G401.6 (cell line): ENCODE data around the gene SLC25A25.
"Not testable (repeated sequence)": the region's sequence is repeated elsewhere in the genome, so short reads cannot be mapped to it uniquely, and the experiment has no call there.

Experiments used
- FAIRE-seq: peaks from 2 replicates; lab custom pipeline; 2012; peaks lifted over from hg19 to GRCh38; lab: Jason Lieb, UNC

SLC25A25 gene

DNA sequence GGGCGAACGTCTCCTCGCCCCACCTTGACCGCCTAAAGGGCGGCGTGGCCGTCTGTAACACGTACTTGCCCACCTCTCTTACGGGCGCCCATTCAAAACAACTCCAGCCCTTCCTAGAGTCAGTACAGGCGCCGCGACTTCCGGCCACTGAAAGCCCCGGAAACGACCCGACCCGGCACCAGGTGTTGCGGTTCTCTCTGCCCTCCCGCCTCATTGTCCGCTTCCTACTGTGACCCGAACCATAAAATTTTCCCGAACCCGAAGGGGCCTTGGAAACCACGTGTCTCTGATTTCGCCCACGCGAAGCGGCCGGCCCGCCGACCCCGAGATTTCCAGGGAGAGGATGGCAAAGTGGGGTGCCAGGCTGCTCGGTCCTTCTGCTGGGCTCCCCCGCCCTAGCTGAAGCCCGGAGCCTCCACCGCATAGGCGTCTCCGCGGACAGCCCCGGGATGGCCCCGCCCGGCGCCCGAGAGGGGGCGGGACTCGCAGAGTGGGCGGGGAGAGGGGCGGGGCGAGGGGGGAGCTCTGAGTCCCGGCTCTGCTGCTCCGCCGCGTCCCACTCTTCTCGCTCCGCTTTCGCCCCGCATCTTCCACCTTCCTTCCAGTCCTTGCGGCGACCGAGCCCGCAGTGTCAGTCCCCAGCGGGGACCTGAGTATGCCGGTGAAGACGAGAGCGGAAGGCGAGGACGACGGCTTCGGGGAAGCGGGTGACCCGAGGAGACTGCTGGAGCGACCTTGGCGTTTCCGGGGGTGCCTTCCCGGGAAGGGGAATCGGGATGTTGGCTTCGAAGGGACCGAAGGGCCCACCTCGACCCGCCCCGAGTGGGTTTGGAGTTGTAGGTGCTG, 60.2 kb downstream of the SLC25A25 start:
- no peak for FAIRE-seq

DNA sequence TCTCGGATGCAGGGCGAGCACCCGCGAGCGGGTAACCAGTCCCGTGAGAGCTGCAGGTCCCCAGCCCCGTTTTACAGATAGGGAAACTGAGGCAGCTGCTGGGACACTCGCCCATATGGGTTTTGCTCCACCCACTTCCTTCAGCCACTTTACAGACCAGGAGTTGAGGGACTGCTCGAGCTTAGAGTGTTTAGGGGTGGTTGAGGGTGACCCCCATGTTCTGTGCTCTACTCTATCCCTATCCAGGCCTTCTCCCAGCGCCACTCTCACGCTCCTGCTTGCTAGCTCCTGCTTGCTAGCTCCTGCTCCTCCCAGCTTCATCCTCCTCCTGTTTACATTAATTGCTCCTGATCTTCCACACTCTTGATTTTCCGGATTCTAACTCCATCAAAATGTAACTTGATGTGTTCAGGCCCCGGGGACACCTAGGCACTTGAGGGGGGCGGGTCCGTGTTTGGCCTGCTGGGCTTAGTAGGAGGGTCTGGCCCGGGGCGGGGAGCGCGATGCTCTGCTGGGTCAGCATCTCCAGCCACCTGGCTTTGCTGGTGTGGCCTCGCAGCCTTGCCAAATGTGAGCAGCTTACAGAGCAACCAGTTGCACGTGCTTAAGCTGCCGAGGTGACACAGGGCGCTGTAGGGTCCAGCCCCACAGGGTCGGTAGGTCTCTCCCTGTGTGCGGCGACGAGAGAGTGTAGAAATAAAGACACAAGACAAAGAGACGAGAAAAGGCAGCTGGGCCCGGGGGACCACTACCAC, 61.0 kb downstream of the SLC25A25 start:
- no peak for FAIRE-seq

GRCh38 chr9:128129976-128130590, 62.1 kb downstream of the SLC25A25 start:
- not testable (repeated sequence) for FAIRE-seq

DNA sequence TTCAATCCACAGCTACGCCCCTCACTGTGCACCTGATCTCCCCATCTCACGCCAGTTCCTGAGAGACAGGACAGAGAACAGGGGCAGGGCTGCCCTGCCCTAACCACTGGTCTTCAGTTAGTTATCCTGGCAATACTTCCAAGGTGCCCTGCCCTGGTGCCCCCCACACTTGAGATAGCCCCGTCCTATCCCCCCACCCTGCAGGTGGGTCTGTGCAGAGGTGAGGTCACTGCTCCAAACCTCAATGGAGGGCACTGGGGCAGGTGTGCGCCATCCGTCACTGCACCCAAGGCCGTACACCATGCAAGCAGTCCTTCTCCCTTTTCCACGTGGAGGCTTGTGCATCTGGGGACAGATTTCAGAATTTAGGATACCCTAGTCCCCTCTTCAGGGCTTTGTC, 62.6 kb downstream of the SLC25A25 start:
- FAIRE-seq, result not testable (repeated sequence)

GRCh38 chr9:128131346-128131745, 63.3 kb downstream of the SLC25A25 start:
- FAIRE-seq, result not testable (repeated sequence)

GRCh38 chr9:128132139-128132538, 64.1 kb downstream of the SLC25A25 start:
- FAIRE-seq, result not testable (repeated sequence)

DNA sequence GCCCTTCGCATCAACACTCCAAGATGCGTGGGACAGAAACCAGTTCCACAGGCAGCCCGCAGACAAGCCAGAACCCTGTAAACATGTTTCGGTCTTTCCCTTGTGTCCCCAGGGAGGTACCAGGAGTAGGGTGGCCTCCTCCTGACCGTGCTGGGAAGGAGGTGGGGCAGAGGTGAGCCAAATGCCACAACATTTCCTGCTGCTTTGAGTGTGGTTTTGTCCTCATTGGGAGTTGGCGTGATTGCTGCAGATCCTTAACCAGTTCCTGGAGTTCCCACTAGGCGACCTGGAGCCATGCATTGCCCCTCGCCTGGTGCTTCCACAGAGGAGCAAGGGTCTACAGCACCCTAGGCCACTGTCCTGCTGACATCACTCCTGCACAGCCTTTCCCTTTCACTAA, 67.5 kb downstream of the SLC25A25 start:
- not testable (repeated sequence) for FAIRE-seq

DNA sequence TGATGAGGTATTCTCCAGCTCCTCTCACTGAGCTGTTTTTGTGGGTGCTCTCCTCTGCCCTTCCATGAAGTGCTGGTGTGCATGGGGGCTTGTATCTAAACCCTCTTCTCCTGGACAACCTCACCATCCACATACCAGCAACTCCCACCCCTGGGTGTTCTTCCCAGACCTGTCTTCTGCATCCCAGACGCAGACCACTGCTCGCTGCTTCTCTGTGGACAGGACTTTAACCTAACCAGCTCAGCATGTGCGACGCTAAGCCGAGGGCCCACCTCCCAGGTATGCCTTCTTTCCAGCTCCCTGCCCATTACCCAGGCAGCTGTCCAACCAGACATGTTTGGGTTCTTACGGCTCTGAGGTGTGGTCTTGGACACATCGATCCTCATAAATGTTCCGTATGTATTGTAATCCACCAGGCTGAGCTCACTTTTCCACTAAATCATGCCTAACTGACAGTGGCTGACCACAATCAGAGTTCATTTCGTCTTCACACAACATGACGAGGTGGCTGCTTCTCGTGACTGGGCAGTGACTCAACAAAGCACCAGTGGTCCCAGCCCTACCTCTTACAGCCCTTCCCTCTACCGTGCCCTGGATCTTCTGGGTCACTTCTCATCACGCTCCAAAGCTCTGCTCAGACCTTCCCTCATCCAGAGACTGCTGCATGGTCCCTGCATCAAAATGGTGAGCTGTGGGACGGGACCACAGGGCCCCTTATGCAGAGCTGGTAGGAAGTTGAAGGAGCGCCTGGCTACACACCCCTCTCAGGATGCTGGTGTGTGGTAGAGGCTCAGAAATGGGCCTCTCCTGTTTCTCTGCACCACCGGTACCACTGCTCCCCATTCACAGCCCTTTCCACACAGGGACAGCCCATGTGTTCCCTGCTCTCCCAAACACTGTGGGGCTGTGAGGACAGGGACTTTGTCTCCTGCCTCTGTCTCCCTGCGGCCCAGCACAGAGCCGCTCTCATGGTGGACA, 69.1 kb downstream of the SLC25A25 start:
- FAIRE-seq, result no peak

DNA sequence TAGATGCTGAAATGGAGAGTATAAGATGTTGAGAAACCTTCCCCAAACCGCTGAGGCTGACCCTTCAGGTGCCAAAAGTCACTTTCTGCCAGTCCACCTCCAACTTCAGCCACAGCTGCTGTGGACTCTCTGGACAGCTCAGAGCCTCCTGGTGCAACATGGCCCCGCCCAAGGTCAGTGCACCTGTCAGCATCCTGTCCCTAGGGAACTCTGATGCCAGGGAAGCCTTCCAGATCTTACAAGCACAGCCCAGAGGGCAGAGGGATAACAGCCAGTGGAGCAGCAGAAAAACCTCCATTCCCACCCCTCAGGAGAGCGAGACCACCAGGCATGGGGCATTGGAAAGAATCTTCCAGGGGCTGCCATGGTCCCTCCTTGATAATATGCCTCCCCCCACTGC, 70.0 kb downstream of the SLC25A25 start:
- FAIRE-seq, result no peak

GRCh38 chr9:128139621-128140020, 71.6 kb downstream of the SLC25A25 start:
- no peak for FAIRE-seq

GRCh38 chr9:128141604-128142003, 73.6 kb downstream of the SLC25A25 start:
- FAIRE-seq, result no peak

- no peak for FAIRE-seq
Observed at GRCh38 chr9:128142061-128142460, 74.0 kb downstream of the SLC25A25 start.

DNA sequence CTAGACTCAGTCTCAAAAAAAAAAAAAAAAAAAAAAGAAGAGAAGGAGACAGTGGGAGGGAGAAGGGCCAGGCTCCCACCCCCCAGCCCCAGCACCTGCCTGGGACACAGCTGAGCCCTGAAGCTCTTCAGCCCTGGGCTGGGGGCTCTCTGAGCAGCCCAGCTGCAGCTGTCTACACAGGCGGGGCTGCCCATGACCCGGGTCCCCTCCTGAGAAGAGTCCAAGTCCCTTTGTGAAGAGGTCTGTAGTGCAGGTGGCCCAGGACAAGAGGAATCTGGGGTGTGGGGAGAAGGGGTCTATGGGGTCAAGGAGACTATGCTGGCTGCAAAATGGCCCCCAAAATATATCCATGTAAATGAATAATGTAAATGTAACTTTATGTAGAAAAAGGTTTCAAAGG, 74.6 kb downstream of the SLC25A25 start:
- FAIRE-seq, result no peak

GRCh38 chr9:128143525-128144238, 75.7 kb downstream of the SLC25A25 start:
- no peak for FAIRE-seq

GRCh38 chr9:128144239-128145181, 76.5 kb downstream of the SLC25A25 start:
- no peak for FAIRE-seq

- FAIRE-seq, result no peak
Observed at GRCh38 chr9:128145536-128145935, 77.5 kb downstream of the SLC25A25 start.

GRCh38 chr9:128145951-128146351, 77.9 kb downstream of the SLC25A25 start:
- FAIRE-seq, result no peak

GRCh38 chr9:128146591-128147120, 78.6 kb downstream of the SLC25A25 start:
- FAIRE-seq, result no peak

GRCh38 chr9:128148509-128149000, 80.5 kb downstream of the SLC25A25 start:
- no peak for FAIRE-seq
